GM12864 (cell line): ENCODE data around the gene MAPT.

Experiments used
- DNase-seq: peaks from one replicate; pipeline ENCODE4 v3.0.0-alpha.2; 2011; ENCODE audit warnings: low read depth
- H3K4me3 ChIP-seq: 2 replicates; pipeline ENCODE4 v1.5.1; 2011; ENCODE audit warnings: mild to moderate bottlenecking, low read depth, low read length, control low read depth
- CTCF ChIP-seq: IDR thresholded peaks from 2 replicates; pipeline ENCODE4 v1.5.1; 2011; ENCODE audit warnings: low read depth, mild to moderate bottlenecking, moderate library complexity, low read length, control low read depth, inconsistent platforms; ENCODE audit errors: missing control alignments

The MAPT gene

GRCh38 chr17:45963283-45963682 lies 68.9 kb downstream of the MAPT start:
- no peak for TF ChIP-seq CTCF
- DNase-seq = no peak
- H3K4me3 ChIP-seq = no peak overlapping the region

- TF ChIP-seq CTCF = no peak
- DNase-seq = no peak
These were observed 69.5 kb downstream of the MAPT start for GRCh38 chr17:45963889-45964288.

GRCh38 chr17:45964634-45965033 lies 70.3 kb downstream of the MAPT start:
- DNase-seq = no peak
- TF ChIP-seq CTCF = no peak
- H3K4me3 ChIP-seq = no peak overlapping the region

More at GRCh38 chr17:45963889-45964288, 69.5 kb downstream of the MAPT start:
- H3K4me3 ChIP-seq = no peak overlapping the region

GRCh38 chr17:45965812-45966211 lies 71.5 kb downstream of the MAPT start:
- no peak for TF ChIP-seq CTCF
- H3K4me3 ChIP-seq = no peak overlapping the region
- no peak for DNase-seq

- no peak for DNase-seq
- H3K4me3 ChIP-seq = no peak overlapping the region
- no peak for TF ChIP-seq CTCF
These were observed 72.4 kb downstream of the MAPT start for GRCh38 chr17:45966606-45967280.

- no peak for DNase-seq
- no peak for TF ChIP-seq CTCF
- H3K4me3 ChIP-seq = no peak overlapping the region
These were observed 73.0 kb downstream of the MAPT start for GRCh38 chr17:45967378-45967777.

- no peak for TF ChIP-seq CTCF
- H3K4me3 ChIP-seq = no peak overlapping the region
- no peak for DNase-seq
These were observed 74.4 kb downstream of the MAPT start for GRCh38 chr17:45968732-45969131.
